Inferior parietal cortex (tissue), 1 donor: ENCODE data around the gene KCTD13.
A peak's percentile ranks its signal among the peaks of the same experiment; 100 is the strongest.
"Not testable (repeated sequence)": the region's sequence is repeated elsewhere in the genome, so short reads cannot be mapped to it uniquely, and the experiment has no call there.

ENCODE experiments used
- DNase-seq: peaks from one replicate; pipeline ENCODE4 v3.0.0-alpha.2; 2016; ENCODE audit errors: extremely low spot score

Gene KCTD13, protein sequence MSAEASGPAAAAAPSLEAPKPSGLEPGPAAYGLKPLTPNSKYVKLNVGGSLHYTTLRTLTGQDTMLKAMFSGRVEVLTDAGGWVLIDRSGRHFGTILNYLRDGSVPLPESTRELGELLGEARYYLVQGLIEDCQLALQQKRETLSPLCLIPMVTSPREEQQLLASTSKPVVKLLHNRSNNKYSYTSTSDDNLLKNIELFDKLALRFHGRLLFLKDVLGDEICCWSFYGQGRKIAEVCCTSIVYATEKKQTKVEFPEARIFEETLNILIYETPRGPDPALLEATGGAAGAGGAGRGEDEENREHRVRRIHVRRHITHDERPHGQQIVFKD

DNA sequence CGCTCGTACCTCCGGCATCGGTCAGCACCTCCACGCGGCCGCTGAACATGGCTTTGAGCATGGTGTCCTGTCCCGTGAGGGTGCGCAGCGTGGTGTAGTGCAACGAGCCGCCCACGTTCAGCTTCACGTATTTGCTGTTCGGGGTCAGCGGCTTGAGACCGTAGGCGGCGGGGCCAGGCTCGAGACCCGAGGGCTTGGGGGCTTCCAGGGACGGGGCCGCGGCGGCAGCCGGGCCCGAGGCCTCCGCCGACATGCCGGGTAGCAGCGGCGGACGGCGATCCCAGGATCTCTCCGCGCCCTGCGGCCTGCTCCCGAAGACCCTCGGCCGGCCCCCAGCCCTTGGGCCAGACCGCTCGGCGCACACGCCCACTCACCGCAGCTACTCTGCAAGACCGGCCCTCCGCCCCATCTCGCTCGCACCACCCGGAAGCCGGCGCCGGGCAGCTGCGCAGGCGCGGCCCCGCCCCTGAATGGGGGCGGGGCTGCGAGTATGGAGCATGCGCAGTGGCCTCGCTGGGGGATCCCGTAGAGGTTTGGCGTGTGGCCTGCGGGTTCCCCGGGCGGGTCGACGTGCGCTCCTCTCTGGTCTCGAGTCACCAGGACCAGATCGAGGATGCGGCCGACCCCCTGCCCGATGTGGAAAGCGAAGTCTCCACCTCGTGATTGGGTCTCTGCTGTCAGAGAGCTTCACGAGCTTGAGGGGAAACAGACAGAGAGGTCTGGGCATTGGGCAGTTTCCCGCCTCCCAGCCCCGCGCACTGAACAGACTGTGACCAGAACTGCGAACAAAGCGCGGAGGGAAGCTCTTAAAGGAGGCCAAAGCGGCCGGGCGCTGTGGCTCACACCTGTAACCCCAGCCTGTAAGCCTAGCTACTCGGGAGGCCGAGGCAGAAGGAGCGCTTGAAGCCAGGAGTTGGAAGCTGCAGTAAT is at the start of gene KCTD13:
Gene KCTD13 (minus strand): TSS at position 446 of the 930 bp plus-strand sequence. CDS start 193 bp downstream, at position 253.
- peak; percentile 93 for DNase-seq

DNA sequence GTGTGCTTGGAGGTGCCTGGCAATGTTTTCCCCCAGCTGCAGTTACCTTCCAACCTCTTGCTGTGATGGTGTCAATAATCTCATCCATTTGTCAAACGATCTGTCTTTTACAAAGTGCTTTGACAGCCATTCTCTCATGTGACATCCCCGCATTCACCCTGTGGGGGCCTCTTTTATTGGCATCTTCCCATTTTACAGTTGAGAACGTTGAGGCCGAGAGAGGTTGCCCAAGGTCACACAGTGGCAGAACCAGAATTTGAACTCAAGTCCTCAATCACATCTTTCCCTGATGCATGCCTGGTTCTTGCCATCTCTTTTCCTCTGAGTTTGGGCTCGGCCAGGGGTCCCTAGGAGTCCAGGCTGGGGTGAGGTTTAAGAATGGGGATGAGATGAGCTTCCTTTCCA is 49.1 kb upstream of the KCTD13 start:
- no peak for DNase-seq

DNA sequence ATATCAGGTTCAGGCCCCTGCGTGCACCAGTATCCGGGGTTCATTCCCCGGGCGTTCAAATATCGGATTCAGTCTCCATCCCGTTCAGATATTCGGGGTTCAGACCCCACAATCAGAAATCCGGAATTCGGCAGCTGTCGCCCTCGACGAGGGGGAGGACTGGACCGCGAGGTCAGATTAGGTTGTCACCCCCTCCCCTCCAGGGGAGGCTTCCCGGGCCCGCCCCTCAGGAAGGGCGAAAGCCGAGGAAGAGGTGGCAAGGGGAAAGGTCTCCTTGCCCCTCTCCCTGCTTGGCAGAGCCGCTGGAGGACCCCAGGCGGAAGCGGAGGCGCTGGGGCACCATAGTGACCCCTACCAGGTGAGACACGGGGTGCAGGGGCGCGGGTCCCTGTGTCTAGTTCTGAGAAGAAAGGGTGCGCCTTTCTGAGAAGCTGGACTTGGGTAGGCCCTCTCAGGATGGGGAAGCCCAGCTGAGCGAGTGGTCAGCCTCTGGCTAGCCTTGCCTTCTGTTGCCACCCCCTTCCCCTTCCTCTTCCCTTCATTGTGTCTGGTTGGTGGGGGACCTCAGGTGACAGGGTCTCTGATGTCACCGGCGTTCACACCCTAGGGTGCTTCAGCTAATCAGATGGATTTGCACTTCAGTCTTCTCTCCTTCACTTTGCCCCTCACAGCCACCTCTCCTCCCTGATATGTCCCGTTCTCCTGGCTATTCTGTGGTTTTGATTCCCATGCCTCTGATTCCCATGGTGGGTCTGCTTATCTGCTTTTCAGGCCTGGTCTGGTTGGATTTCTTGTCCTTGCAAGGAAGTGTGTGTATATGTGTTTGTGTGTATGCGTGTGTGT is 48.5 kb upstream of the KCTD13 start:
- peak; percentile 2 for DNase-seq

DNA sequence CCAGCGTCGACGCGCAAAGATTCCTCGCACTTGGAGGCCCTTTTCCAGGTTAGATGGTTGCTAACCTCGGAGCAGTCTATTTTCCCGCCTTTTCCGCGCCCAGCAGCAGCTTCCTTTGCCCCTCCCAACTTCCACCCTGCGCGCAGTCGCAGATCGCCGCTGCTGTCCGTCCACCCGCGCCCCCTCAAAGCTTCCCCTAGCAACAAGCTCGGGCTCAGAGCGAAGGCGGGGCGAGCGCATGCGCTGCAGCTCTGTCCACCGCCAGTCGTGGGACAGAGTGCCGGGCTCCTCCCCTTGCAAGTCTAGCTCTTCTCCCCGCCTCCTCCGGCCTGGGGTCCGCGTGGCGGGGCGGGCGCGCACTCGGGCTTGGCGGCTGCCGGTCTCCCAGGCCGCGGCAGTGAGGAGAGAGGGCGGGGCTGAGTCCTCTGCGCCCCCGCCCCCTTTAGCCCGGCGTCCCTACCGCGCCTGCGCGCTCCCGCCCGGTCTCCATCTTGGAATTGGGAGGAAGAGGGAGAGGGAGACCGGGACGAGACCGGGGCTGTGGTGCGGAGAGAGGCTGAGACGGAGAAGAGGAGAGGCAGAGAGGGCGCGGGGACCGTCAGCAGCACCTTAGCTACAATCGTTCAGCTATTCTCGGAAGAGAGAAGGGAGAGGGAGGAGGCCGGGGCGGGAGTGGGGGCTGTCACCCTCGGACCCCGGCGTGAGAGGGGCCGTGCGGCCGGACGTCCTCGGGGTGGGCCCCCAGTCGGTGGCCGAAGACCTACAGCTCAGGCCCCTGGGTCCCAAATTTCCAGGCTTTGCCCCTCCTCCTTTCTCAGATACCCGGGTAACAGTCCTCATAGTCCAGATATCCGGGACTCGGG is 47.6 kb upstream of the KCTD13 start, which contains the start of gene TAOK2:
Gene TAOK2 (plus strand): TSS at position 485 of the 863 bp plus-strand sequence. CDS start 3,905 bp downstream, outside the sequence.
- DNase-seq, result peak; percentile 97

DNA sequence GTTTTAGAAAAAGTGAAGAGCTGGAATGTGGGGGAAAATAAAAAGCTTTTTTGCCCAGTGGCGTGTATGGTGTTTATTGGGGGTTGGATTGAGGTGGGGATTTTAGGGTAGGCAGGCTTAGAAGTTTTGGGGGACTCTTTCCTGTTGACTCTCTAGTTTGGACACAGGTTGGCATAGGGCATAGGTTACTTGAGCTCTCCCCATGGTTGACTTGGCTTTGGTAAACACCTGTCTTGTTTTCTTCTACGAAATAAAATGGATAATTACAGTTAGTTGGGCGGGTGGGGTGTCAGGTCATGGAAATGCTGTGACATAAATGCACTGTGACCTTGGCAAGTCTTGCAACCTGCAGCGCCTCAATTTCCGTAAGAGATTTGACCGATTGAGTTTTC is 47.0 kb upstream of the KCTD13 start:
- DNase-seq, result no peak

DNA sequence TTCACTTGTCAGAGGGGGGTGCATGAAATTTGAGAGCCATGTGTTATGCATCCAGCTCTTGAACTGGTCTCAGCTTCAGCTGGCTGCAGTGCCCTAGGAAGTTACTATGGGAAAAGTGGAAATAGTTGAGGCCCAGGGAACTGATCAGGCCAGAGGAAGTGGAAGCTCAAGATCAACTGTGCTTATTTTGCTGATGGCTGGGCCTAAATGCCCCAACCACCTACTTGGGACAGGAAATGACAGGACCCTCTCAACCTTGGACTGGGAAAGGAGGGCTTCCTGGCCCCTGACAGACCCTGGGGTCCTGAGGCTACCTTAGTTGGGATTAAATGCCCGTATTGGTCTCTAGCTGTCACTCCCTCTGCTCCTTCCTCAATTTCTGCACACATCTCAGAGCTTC is 46.5 kb upstream of the KCTD13 start:
- DNase-seq, result no peak

DNA sequence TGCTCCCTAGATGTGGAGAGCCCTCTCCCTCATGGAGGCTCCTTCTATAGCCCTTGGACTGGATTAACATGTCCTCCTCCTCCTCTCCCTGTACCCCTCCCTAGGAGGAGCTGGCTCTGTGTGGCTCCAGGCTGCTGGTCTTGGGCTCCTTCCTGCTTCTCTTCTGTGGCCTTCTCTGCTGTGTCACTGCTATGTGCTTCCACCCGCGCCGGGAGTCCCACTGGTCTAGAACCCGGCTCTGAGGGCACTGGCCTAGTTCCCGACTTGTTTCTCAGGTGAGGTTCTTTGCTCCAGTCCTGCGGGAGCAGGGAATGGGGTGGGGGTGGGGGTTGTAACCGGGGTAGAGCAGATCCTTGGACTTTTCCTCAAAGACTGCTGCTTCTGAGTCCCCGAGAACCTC is 45.3 kb upstream of the KCTD13 start:
- no peak for DNase-seq

DNA sequence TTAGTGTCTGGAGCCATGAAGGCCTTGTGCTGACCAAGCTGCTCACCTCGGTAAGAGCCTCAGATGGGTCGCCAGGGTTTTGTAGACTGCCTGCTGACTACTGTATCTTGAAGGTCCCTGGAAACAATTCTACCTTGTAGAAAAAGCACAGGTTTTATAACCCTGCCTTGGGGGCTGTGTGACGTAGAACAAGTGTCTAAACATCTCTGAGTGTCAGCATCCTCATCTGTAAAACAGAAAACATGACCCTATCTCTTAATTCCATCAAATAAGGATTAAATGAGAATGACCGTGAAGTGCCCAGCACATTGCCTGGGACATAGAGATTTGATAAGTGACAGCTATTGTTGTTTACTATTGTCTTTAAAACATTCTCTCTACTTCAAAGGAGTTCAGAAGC is 42.2 kb upstream of the KCTD13 start:
- DNase-seq, result no peak

DNA sequence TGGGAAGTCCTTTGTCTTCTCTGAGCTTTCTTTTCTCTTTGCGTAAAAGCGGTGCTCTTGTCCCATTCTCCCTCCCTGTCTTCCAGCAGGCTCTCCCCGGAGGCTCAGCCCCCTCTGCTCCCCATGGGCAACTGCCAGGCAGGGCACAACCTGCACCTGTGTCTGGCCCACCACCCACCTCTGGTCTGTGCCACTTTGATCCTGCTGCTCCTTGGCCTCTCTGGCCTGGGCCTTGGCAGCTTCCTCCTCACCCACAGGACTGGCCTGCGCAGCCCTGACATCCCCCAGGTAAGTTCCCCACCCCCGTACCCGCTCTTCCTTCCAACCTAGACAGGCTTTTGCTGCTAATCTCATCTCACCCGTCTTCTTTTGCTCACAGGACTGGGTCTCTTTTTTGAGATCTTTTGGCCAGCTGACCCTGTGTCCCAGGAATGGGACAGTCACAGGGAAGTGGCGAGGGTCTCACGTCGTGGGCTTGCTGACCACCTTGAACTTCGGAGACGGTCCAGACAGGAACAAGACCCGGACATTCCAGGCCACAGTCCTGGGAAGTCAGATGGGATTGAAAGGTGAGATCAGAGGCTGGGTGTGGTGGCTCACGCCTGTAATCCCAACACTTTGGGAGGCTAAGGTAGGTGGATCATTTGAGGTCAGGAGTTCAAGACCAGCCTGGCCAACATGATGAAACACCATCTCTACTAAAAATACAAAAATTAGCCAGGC is 37.2 kb upstream of the KCTD13 start:
- DNase-seq, result no peak

DNA sequence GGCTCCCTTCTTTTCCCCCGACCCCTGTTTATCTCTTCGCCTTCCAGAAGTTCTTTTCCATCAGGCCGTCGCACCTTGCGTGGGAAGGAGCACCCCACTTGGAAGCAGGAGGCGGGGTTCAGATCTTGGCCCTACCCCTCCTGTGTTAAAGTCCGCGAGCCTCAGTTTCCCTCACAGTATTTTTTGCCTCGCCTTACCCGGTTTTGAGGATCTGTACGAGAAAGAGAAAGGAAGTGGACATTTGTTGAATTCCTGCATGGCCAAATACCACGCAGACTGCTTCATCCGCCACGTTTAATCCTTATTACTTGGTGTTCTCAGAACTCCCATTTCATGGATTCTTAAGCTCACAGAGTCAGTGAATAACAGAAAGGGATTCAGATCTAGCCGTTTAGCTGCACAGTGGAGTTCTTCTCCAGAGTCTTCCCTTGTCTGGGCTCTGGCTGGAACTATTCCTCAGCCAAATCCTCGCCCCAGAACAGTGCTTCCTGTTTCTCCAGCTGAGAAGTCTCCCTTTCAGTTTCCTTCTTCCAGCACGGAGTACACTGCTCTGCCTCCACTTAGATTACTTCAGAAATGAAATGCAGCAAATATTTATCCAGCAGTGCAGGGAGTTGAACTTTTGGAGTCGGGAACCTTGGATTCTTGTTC is 36.4 kb upstream of the KCTD13 start:
- DNase-seq, result peak; percentile 37

DNA sequence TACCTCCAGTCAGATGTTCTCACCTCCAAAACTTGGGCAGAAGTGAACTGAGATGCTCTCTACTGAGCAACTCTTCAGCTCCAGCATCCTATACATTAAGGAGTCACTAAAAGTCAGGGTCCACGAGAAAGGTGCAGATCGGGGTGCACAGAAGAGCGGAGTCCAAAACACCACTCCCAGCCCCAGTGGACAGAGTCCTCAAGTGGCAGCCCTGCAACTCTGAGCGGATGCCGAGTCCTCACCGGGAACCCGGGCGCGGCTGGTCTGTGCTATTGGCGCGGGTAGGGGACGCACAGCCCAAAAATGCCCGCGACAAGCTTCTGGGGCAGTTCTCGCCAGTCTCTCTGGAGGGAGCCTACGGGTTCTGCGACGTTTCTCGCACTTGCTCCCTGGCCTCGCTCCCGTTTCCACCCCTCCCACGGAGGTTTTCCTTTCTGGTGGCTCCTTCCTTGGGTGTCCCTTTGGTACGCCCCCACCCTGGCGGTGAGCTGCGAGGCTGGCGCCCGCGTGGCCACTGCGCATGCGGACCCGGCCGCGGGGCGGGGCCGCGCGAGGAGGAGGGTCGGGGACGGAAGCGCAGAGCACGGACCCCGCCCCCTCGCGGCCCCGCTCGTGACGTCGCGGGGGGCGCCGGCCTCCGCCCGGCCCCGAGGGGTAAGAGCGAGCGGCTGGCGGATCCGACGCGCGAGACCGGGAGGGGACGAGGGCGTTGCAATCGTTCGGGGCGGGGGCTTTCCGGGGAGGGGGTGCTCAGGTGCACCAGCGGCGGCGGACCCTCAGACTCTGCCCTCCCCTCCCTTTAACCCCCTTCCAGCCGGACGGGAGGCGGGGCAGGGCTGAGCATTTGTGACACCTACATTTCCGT is 35.7 kb upstream of the KCTD13 start, which contains the start of gene TMEM219:
Gene TMEM219 (plus strand): TSS at position 601 of the 865 bp plus-strand sequence. CDS start 1,065 bp downstream, outside the sequence.
- DNase-seq, result peak; percentile 92

DNA sequence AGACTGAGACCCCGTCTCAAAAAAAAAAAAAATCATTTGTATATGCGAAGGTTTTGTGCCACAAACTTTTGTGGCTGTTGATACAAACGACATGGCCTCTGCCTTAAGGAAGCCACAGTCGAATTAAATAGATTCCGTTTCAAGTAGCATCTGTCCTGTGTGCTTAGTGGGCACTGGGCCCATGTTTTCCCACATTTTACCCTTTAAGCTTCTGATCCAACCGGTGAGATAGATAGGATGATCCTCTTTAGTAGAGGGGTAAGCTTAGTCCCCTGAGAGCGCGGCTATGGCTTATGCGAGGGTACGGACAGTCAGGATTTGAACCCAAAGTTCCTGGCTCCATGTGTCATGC is 35.1 kb upstream of the KCTD13 start:
- DNase-seq, result no peak

DNA sequence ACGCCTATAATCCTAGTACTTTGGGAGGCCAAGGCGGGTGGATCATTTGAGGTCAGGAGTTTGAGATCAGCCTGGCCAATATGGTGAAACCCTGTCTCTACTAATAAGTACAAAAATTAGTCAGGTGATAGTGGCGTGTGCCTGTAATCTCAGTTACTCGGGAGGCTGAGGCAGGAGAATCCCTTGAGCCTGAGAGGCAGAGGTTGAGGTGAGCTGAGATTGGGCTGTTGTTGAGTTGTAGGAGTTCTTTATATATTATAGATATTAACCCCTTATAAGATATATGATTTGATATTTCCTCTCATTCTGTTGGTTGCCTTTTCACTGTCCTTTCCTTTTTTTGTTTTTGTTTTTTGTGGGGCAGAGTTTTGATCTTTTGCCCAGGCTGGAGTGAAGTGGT is 33.8 kb upstream of the KCTD13 start:
- not testable (repeated sequence) for DNase-seq

DNA sequence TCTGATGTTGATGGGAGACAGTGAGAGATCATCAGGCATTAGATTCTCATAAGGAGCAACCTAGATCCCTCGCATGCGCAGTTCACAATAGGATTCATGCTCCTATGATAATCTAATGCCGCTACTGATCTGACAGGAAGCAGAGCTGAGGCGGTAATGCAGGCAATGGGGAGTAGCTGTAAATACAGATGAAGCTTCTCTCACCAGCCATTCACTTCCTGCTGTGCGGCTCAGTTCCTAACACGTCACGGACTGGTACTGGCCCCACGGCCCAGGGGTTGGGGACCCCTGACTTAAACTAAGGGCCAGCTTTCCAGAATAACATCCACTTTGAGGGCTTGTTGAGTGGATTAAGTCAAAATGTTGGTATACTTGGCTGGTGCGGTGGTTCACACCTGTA is 33.3 kb upstream of the KCTD13 start:
- DNase-seq, result no peak

DNA sequence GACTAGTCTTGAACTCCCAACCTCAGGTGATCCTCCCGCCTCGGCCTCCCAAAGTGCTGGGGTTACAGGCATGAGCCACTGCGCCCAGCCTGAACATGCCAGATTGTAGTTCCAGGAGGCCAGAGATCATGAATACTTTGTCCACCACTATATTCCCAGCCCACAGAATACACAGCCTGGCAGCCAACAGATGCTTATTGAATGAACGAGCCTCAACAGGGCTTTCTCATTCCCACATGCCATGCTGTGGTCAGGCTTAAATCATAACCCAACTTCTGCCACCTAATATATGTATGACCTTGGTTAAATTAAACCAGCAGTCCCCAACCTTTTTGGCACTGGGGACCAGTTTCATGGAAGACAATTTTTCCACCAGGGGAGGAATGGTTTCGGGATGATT is 32.7 kb upstream of the KCTD13 start:
- DNase-seq, result no peak

DNA sequence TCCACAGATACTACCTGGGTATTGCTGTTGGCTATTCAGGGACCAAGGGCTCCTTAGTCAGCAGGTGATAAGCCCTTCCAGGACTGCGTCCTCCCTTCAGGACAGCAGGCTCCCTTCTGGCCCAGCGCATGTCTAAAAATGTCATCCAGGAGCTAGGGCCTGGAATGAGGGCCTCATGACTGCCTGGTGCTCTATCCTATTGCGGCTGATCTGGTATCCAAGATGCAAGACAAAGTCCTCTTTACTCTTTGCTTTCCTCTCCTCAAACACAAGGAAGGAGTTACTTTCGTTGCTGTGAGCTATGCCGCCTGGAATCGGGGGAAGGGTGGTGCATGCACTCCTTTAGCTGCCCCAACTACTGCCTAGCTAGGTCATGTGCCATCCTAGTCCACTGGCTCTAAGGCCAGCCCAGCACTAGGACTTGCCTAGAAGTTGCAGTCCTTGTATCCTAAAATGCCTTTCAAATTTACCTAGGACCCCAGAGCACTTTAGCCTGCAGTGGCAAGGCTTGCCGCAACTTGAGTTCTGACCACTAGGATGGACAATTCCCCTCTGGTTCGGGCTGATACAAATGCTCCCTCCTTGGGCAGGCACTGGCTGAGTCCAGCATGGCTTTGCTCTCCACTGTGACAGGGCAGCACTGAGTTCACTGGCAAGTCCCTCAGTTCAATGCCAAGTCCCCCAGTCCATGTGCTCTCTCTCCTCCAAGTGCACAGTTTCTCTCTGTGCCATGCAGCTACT is 25.8 kb upstream of the KCTD13 start:
- no peak for DNase-seq

DNA sequence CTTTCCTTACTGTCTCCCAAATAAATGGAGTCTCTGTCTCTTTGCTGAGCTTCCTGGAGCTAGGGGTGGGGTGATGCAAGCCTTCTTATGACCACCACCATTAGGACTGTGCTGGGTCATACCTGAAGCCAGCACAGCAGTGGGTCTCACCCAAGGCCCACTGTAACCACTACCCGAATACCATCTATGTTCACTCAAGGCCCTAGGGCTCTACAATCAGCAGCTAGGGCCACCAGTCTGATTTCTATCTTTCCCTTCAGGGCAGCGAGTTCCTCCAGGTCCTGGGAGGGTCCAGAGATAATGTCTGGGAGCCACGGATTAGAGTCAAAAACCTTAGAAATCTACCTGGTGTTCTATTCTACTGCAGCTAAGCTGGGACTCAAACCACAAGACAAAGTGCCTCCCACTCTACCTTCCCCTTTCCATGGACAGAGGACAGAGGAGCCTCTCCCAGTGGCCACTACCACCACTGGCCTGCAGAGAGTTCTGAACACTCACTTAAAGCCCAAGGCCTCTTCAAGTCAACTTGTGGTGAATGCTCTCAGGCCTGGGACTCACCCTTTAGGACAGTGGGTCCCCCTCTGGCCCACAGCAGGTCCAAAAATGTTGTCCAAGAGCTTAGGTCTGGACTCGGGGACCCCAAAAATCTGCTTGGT is 24.9 kb upstream of the KCTD13 start:
- no peak for DNase-seq
